Ectodermal cell (in vitro differentiated cells): ENCODE results near the gene INVS.
"Not testable (repeated sequence)": the region's sequence is repeated elsewhere in the genome, so short reads cannot be mapped to it uniquely, and the experiment has no call there.

Experiments used
- H3K27ac ChIP-seq: 2 replicates; pipeline ENCODE4 v1.7.0; 2013; ENCODE audit warnings: mild to moderate bottlenecking, low read depth, low read length; ENCODE audit not compliant: insufficient read depth, poor library complexity, severe bottlenecking
- H3K27me3 ChIP-seq: 2 replicates; pipeline ENCODE4 v1.7.0; 2013; ENCODE audit warnings: mild to moderate bottlenecking, low read length; ENCODE audit not compliant: insufficient read depth, control insufficient read depth, poor library complexity, severe bottlenecking
- H3K36me3 ChIP-seq: one replicate; pipeline ENCODE4 v1.7.0; 2013; ENCODE audit warnings: low read length; ENCODE audit not compliant: control insufficient read depth, insufficient read depth
- H3K4me1 ChIP-seq: one replicate; pipeline ENCODE4 v1.7.0; 2013; ENCODE audit warnings: low read length; ENCODE audit not compliant: control insufficient read depth, insufficient read depth
- H3K4me3 ChIP-seq: 2 replicates; pipeline ENCODE4 v1.7.0; 2013; ENCODE audit warnings: low read depth, low read length, control low read depth; ENCODE audit not compliant: insufficient read depth
- H3K9me3 ChIP-seq: 2 replicates; pipeline ENCODE4 v1.7.0; 2013; ENCODE audit warnings: mild to moderate bottlenecking, low read length, moderate library complexity; ENCODE audit not compliant: control insufficient read depth
- WGBS, 2 experiments: methylation state at CpG; one replicate each; pipeline ENCODE4 v1.1.7; 2013; ENCODE audit warnings: missing lambda C conversion rate in 2 of 2; 5-methylcytosine and 5-hydroxymethylcytosine counted together

INVS gene

GRCh38 chr9:100140303-100140702 lies 41.3 kb downstream of the INVS start:
- H3K27ac ChIP-seq, H3K27me3 ChIP-seq, H3K4me1 ChIP-seq, H3K9me3 ChIP-seq, H3K36me3 ChIP-seq, H3K4me3 ChIP-seq: not testable (repeated sequence)
- WGBS, 2 experiments = 92 to 93% methylated on average over 3 of the region's 6 CpGs

- H3K9me3 ChIP-seq, H3K27me3 ChIP-seq, H3K4me1 ChIP-seq, H3K27ac ChIP-seq, H3K36me3 ChIP-seq, H3K4me3 ChIP-seq: not testable (repeated sequence)
- WGBS, 2 experiments = 81 to 86% methylated on average over 9 of the region's 9 CpGs
These were observed 42.8 kb downstream of the INVS start for GRCh38 chr9:100141862-100142261.

- H3K4me3 ChIP-seq, H3K36me3 ChIP-seq, H3K9me3 ChIP-seq, H3K27me3 ChIP-seq, H3K27ac ChIP-seq, H3K4me1 ChIP-seq: not testable (repeated sequence)
- WGBS, 2 experiments = 60 to 74% methylated on average over 15 of the region's 15 CpGs
These were observed 46.3 kb downstream of the INVS start for GRCh38 chr9:100145167-100145934.

- H3K36me3 ChIP-seq, H3K9me3 ChIP-seq, H3K4me1 ChIP-seq, H3K27me3 ChIP-seq, H3K4me3 ChIP-seq, H3K27ac ChIP-seq: not testable (repeated sequence)
- 27 to 29% methylated on average over 8 of the region's 8 CpGs for WGBS, 2 experiments
These were observed 46.9 kb downstream of the INVS start for GRCh38 chr9:100145976-100146375.

- Histone ChIP-seq H3K4me3 (no peak overlapping the region), H3K27ac (no peak overlapping the region), H3K4me1 (peaks cover 4% of the 10 kb centered on the region), H3K9me3 (no peaks in the 10 kb centered on the region), H3K27me3 (no peaks in the 10 kb centered on the region), H3K36me3 (no peaks in the 10 kb centered on the region)
- no CpG with 5 or more reads among the region's 2 CpGs for whole genome bisulfite sequencing, 2 experiments
These were observed 51.2 kb downstream of the INVS start for GRCh38 chr9:100150214-100150613.

GRCh38 chr9:100160021-100160420 lies 61.0 kb downstream of the INVS start:
- 97 to 99% methylated on average over 3 of the region's 3 CpGs for WGBS, 2 experiments
- Histone ChIP-seq H3K36me3 (no peaks in the 10 kb centered on the region), H3K27ac (no peak overlapping the region), H3K4me1 (no peaks in the 10 kb centered on the region), H3K27me3 (no peaks in the 10 kb centered on the region), H3K4me3 (no peak overlapping the region), H3K9me3 (no peaks in the 10 kb centered on the region)

GRCh38 chr9:100167176-100167575 lies 68.1 kb downstream of the INVS start:
- H3K4me1 ChIP-seq = peaks cover 9% of the 10 kb centered on the region
- no peak overlapping the region for H3K4me3 ChIP-seq
- H3K36me3 ChIP-seq = no peaks in the 10 kb centered on the region
- no peak overlapping the region for H3K27ac ChIP-seq
- no peaks in the 10 kb centered on the region for H3K27me3 ChIP-seq
- no peaks in the 10 kb centered on the region for H3K9me3 ChIP-seq

- no peaks in the 10 kb centered on the region for H3K27me3 ChIP-seq
- peaks cover 9% of the 10 kb centered on the region for H3K4me1 ChIP-seq
- no peak overlapping the region for H3K4me3 ChIP-seq
- no peaks in the 10 kb centered on the region for H3K36me3 ChIP-seq
- H3K27ac ChIP-seq = no peak overlapping the region
- H3K9me3 ChIP-seq = no peaks in the 10 kb centered on the region
- WGBS, 2 experiments = 54 to 59% methylated on average over 4 to 5 of the region's 5 CpGs
These were observed 69.0 kb downstream of the INVS start for GRCh38 chr9:100167915-100168654.

- Histone ChIP-seq H3K36me3 (no peaks in the 10 kb centered on the region), H3K27ac (no peak overlapping the region), H3K4me1 (peaks cover 9% of the 10 kb centered on the region), H3K4me3 (no peak overlapping the region), H3K27me3 (no peaks in the 10 kb centered on the region), H3K9me3 (no peaks in the 10 kb centered on the region)
These were observed 71.0 kb downstream of the INVS start for GRCh38 chr9:100170085-100170484.

- Histone ChIP-seq H3K4me1 (peaks cover 9% of the 10 kb centered on the region), H3K4me3 (no peak overlapping the region), H3K9me3 (no peaks in the 10 kb centered on the region), H3K36me3 (no peaks in the 10 kb centered on the region), H3K27ac (no peak overlapping the region), H3K27me3 (no peaks in the 10 kb centered on the region)
These were observed 71.5 kb downstream of the INVS start for GRCh38 chr9:100170556-100170955.
